Mesenchymal stem cell (in vitro differentiated cells and primary cell): Measurements from ENCODE around the gene ZNF57.
"Not testable (repeated sequence)": the region's sequence is repeated elsewhere in the genome, so short reads cannot be mapped to it uniquely, and the experiment has no call there.

Experiments
- DNase-seq: peaks from one replicate; pipeline ENCODE4 v3.0.0-alpha.2; 2013
- H2AFZ ChIP-seq: one replicate; pipeline ENCODE4 v1.6.1; 2013; ENCODE audit warnings: low read depth, mild to moderate bottlenecking, control low read depth, inconsistent platforms, low read length, moderate library complexity
- H2AK5ac ChIP-seq: 2 replicates; pipeline ENCODE4 v1.6.1; 2013; ENCODE audit warnings: low read length, moderate library complexity, mild to moderate bottlenecking, inconsistent platforms; ENCODE audit not compliant: severe bottlenecking
- H2BK120ac ChIP-seq: one replicate; pipeline ENCODE4 v1.6.1; 2013; ENCODE audit warnings: low read depth, mild to moderate bottlenecking, inconsistent platforms, low read length, moderate library complexity
- H2BK12ac ChIP-seq, 2 experiments: one replicate each; pipeline ENCODE4 v1.6.1; 2013; ENCODE audit warnings: inconsistent platforms in 2 of 2, low read length in 2 of 2, mild to moderate bottlenecking in 2 of 2, moderate library complexity in 2 of 2, control low read depth in 1 of 2
- H2BK15ac ChIP-seq: one replicate; pipeline ENCODE4 v1.6.1; 2013; ENCODE audit warnings: mild to moderate bottlenecking, low read depth, inconsistent platforms; ENCODE audit not compliant: poor library complexity, severe bottlenecking
- H2BK5ac ChIP-seq: 2 replicates; pipeline ENCODE4 v1.6.1; 2013; ENCODE audit warnings: low read depth, mild to moderate bottlenecking, low read length, control low read depth, inconsistent platforms; ENCODE audit not compliant: poor library complexity, severe bottlenecking
- H3K14ac ChIP-seq, 2 experiments: one replicate each; pipeline ENCODE4 v1.6.1; 2013; ENCODE audit warnings: inconsistent platforms in 2 of 2, low read length in 2 of 2, control low read depth in 1 of 2, mild to moderate bottlenecking in 1 of 2, moderate library complexity in 1 of 2
- H3K18ac ChIP-seq, 2 experiments: one replicate each; pipeline ENCODE4 v1.6.1; 2013; ENCODE audit warnings: inconsistent platforms in 2 of 2, low read length in 2 of 2, control low read depth in 1 of 2, low read depth in 1 of 2, mild to moderate bottlenecking in 1 of 2
- H3K23ac ChIP-seq, 2 experiments: one replicate each; pipeline ENCODE4 v1.6.1; 2013; ENCODE audit warnings: inconsistent platforms in 2 of 2, low read length in 2 of 2, mild to moderate bottlenecking in 2 of 2, moderate library complexity in 2 of 2, control low read depth in 1 of 2
- H3K27ac ChIP-seq: 2 replicates; pipeline ENCODE4 v1.5.1; 2013; ENCODE audit warnings: mild to moderate bottlenecking, moderate library complexity, low read length, control low read depth, inconsistent platforms; ENCODE audit not compliant: poor library complexity, severe bottlenecking
- H3K27me3 ChIP-seq, 2 experiments: 2 replicates each; pipeline versions ENCODE4 v1.6.1 to v1.7.0; 2013; ENCODE audit warnings: low read length in 2 of 2, mild to moderate bottlenecking in 2 of 2, moderate library complexity in 2 of 2, control low read depth in 1 of 2, inconsistent platforms in 1 of 2; ENCODE audit not compliant: control insufficient read depth in 1 of 2, insufficient read depth in 1 of 2
- H3K36me3 ChIP-seq, 2 experiments: 2 replicates each; pipeline versions ENCODE4 v1.6.1 to v1.7.0; 2013; ENCODE audit warnings: low read length in 2 of 2, control low read depth in 1 of 2, inconsistent platforms in 1 of 2, low read depth in 1 of 2, mild to moderate bottlenecking in 1 of 2; ENCODE audit not compliant: insufficient read depth in 2 of 2, control insufficient read depth in 1 of 2
- H3K4ac ChIP-seq, 2 experiments: one replicate each; pipeline ENCODE4 v1.6.1; 2013; ENCODE audit warnings: inconsistent platforms in 2 of 2, low read length in 2 of 2, mild to moderate bottlenecking in 2 of 2, moderate library complexity in 2 of 2, control low read depth in 1 of 2, low read depth in 1 of 2
- H3K4me1 ChIP-seq: 2 replicates; pipeline ENCODE4 v1.6.1; 2013; ENCODE audit warnings: low read depth, low read length, control low read depth; ENCODE audit not compliant: control insufficient read depth, insufficient read depth
- H3K4me2 ChIP-seq: 2 replicates; pipeline ENCODE4 v1.6.1; 2013; ENCODE audit warnings: low read length, mild to moderate bottlenecking, inconsistent platforms; ENCODE audit not compliant: poor library complexity, severe bottlenecking
- H3K4me3 ChIP-seq, 2 experiments: 2 replicates each; pipeline versions ENCODE4 v1.5.1 to v1.7.0; 2013; ENCODE audit warnings: low read length in 2 of 2, mild to moderate bottlenecking in 2 of 2, control low read depth in 1 of 2, low read depth in 1 of 2; ENCODE audit not compliant: insufficient read depth in 1 of 2
- H3K79me1 ChIP-seq: replicated peaks from 2 replicates; pipeline ENCODE4 v1.6.1; 2013; ENCODE audit warnings: mild to moderate bottlenecking, control low read depth, low read length, inconsistent platforms; ENCODE audit not compliant: poor library complexity, severe bottlenecking
- H3K9ac ChIP-seq: 2 replicates; pipeline ENCODE4 v1.7.0; 2013; ENCODE audit warnings: mild to moderate bottlenecking, low read length, moderate library complexity
- H3K9me3 ChIP-seq: 2 replicates; pipeline ENCODE4 v1.7.0; 2013; ENCODE audit warnings: mild to moderate bottlenecking, low read length; ENCODE audit not compliant: control insufficient read depth
- H4K8ac ChIP-seq: one replicate; pipeline ENCODE4 v1.6.1; 2013; ENCODE audit warnings: inconsistent platforms, mild to moderate bottlenecking, low read length, moderate library complexity
- H4K91ac ChIP-seq: one replicate; pipeline ENCODE4 v1.6.1; 2013; ENCODE audit warnings: mild to moderate bottlenecking, low read length, inconsistent platforms
- WGBS: methylation state at CpG from one replicate; pipeline ENCODE4 v1.1.7; 2013; ENCODE audit warnings: mixed read lengths; 5-methylcytosine and 5-hydroxymethylcytosine counted together

Gene ZNF57

GRCh38 chr19:2962018-2962670 lies 61.4 kb downstream of the ZNF57 start:
- WGBS, result 56% methylated on average over 17 of the region's 17 CpGs
- no peaks in the 10 kb centered on the region for H3K79me1 ChIP-seq

GRCh38 chr19:2963122-2963521 lies 62.4 kb downstream of the ZNF57 start:
- no peak overlapping the region for H3K27ac ChIP-seq
- no peak overlapping the region for H3K14ac ChIP-seq
- no peaks in the 10 kb centered on the region for H3K9me3 ChIP-seq
- no peak overlapping the region for H2BK12ac ChIP-seq
- peaks cover 0 to 3% of the 10 kb centered on the region in 2 experiments for H3K27me3 ChIP-seq
- H4K91ac ChIP-seq, result no peak overlapping the region
- no peak overlapping the region for H3K4me3 ChIP-seq
- no peak overlapping the region for H3K4ac ChIP-seq
- H3K36me3 ChIP-seq, result no peaks in the 10 kb centered on the region
- H3K4me1 ChIP-seq, result no peaks in the 10 kb centered on the region
- H2BK120ac ChIP-seq, result no peak overlapping the region
- no peak overlapping the region for H2BK15ac ChIP-seq
- H2AFZ ChIP-seq, result no peak overlapping the region
- no peak overlapping the region for H2BK5ac ChIP-seq
- no peak overlapping the region for H3K4me2 ChIP-seq
- no peak for DNase-seq
- no peak overlapping the region for H3K18ac ChIP-seq
- WGBS, result 82% methylated on average over 3 of the region's 5 CpGs
- H4K8ac ChIP-seq, result no peak overlapping the region
- no peak overlapping the region for H3K9ac ChIP-seq
- no peak overlapping the region for H3K23ac ChIP-seq
- H3K79me1 ChIP-seq, result no peaks in the 10 kb centered on the region
- peak overlapping the region; percentile 14 for H2AK5ac ChIP-seq

More at GRCh38 chr19:2962018-2962670, 61.4 kb downstream of the ZNF57 start:
- H3K14ac ChIP-seq, result no peak overlapping the region
- no peak overlapping the region for H3K27ac ChIP-seq
- H3K23ac ChIP-seq, result no peak overlapping the region
- H3K18ac ChIP-seq, result no peak overlapping the region
- H2BK15ac ChIP-seq, result no peak overlapping the region
- no peak overlapping the region for H2BK12ac ChIP-seq
- peaks cover 0 to 3% of the 10 kb centered on the region in 2 experiments for H3K27me3 ChIP-seq
- no peak overlapping the region for H3K4me3 ChIP-seq
- no peak overlapping the region for H3K4me2 ChIP-seq
- no peak overlapping the region for H2BK5ac ChIP-seq
- H4K91ac ChIP-seq, result no peak overlapping the region
- H3K9ac ChIP-seq, result peak overlapping the region; percentile 26
- peak; percentile 79 for DNase-seq
- no peak overlapping the region for H2BK120ac ChIP-seq
- H2AFZ ChIP-seq, result no peak overlapping the region
- H4K8ac ChIP-seq, result no peak overlapping the region
- H3K36me3 ChIP-seq, result no peaks in the 10 kb centered on the region
- H3K4ac ChIP-seq, result no peak overlapping the region
- H3K4me1 ChIP-seq, result no peaks in the 10 kb centered on the region
- H3K9me3 ChIP-seq, result no peaks in the 10 kb centered on the region
- no peak overlapping the region for H2AK5ac ChIP-seq

GRCh38 chr19:2963631-2964030 lies 62.9 kb downstream of the ZNF57 start:
- H4K91ac ChIP-seq, DNase-seq, H3K14ac ChIP-seq, H3K27me3 ChIP-seq, H2BK15ac ChIP-seq, H3K4ac ChIP-seq, H2AFZ ChIP-seq, H2AK5ac ChIP-seq, H3K23ac ChIP-seq, H2BK12ac ChIP-seq, H3K9ac ChIP-seq, H3K18ac ChIP-seq, H2BK5ac ChIP-seq, H3K4me3 ChIP-seq, H3K27ac ChIP-seq, H2BK120ac ChIP-seq, H3K4me2 ChIP-seq, H3K9me3 ChIP-seq, H3K36me3 ChIP-seq, H4K8ac ChIP-seq, H3K4me1 ChIP-seq, H3K79me1 ChIP-seq: not testable (repeated sequence)
- 89% methylated on average over 12 of the region's 12 CpGs for WGBS

GRCh38 chr19:2964874-2965273 lies 64.1 kb downstream of the ZNF57 start:
- Histone ChIP-seq H2BK5ac (no peak overlapping the region), H2AFZ (no peak overlapping the region), H3K27ac (no peak overlapping the region), H3K18ac (no peak overlapping the region), H3K9ac (no peak overlapping the region), H2BK15ac (no peak overlapping the region), H2BK12ac (no peak overlapping the region), H3K79me1 (no peaks in the 10 kb centered on the region), H3K4me2 (no peak overlapping the region), H4K91ac (no peak overlapping the region), H3K36me3 (no peaks in the 10 kb centered on the region), H3K23ac (no peak overlapping the region), H3K4me1 (no peaks in the 10 kb centered on the region), H4K8ac (no peak overlapping the region), H3K27me3 (no peaks in the 10 kb centered on the region), H3K4me3 (no peak overlapping the region), H3K9me3 (no peaks in the 10 kb centered on the region), H3K4ac (no peak overlapping the region), H2BK120ac (no peak overlapping the region), H2AK5ac (peak overlapping the region; percentile 84), H3K14ac (no peak overlapping the region)
- no peak for DNase-seq
- 93% methylated on average over 5 of the region's 5 CpGs for WGBS
